SK-N-MC (cell line): Measurements from ENCODE around the gene PLSCR4.
A peak's percentile ranks its signal among the peaks of the same experiment; 100 is the strongest.

Experiments used
- DNase-seq: peaks from one replicate; pipeline ENCODE4 v3.0.0-alpha.2; 2011; ENCODE audit warnings: low read depth, low spot score
- H3K27ac ChIP-seq: fragments of 200-600 bp; sonication (generic); 2 replicates; pipeline ENCODE4 v1.5.1; 2016; ENCODE audit warnings: mixed run types
- H3K36me3 ChIP-seq: fragments of 200-600 bp; sonication (generic); 2 replicates; pipeline ENCODE4 v1.6.1; 2017; ENCODE audit warnings: antibody characterized with exemption, low read length, mixed read lengths; ENCODE audit not compliant: insufficient read depth
- H3K4me3 ChIP-seq: fragments of 200-600 bp; sonication (generic); 2 replicates; pipeline ENCODE4 v1.5.1; 2016
- H3K9ac ChIP-seq: fragments of 200-600 bp; sonication (generic); 2 replicates; pipeline ENCODE4 v1.8.0; 2017; ENCODE audit warnings: mixed run types, mixed read lengths; ENCODE audit not compliant: insufficient read length
- H3K9me3 ChIP-seq: fragments of 200-600 bp; sonication (generic); 2 replicates; pipeline ENCODE4 v1.6.1; 2017; ENCODE audit warnings: low read depth, mild to moderate bottlenecking, antibody characterized with exemption, low read length, moderate library complexity, mixed read lengths
- EZH2 ChIP-seq: fragments of 200-600 bp; sonication (generic); IDR thresholded peaks from one replicate; pipeline ENCODE4 v1.6.1; 2017; ENCODE audit warnings: antibody characterized with exemption
- FOXP2 ChIP-seq: optimal IDR thresholded peaks from 2 replicates; pipeline ENCODE3; 2011; ENCODE audit warnings: mild to moderate bottlenecking, moderate library complexity; ENCODE audit not compliant: insufficient read depth; ENCODE audit errors: extremely low read length, control extremely low read depth
- POLR2AphosphoS5 ChIP-seq: IDR thresholded peaks from 2 replicates; pipeline ENCODE4 v1.6.1; 2012; ENCODE audit warnings: mild to moderate bottlenecking, low read depth, low read length, borderline replicate concordance

The PLSCR4 gene

GRCh38 chr3:146164071-146164470, 86.8 kb downstream of the PLSCR4 start:
- H3K9me3 ChIP-seq, result no peaks in the 10 kb centered on the region
- no peak overlapping the region for H3K27ac ChIP-seq

DNA sequence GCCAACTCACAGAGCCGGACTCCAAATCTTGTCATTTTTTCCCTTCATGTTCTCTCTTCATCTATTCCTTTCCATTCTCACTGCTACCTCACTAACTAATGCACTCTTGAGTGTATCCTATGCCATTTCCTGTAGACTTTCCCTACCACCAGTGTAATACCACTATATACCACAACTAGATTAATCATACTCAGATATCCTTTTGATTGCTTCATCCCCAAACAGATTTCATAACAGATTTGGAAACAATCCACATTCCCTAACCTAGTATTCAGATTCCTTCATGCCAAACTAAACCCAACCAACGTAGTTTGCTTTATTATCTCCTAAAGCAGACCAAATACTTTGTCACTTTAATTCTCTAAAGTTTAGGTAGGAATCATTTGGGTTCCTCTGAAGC, 87.3 kb downstream of the PLSCR4 start:
- TF ChIP-seq FOXP2, result no peak
- peak; percentile 72 for DNase-seq

More at GRCh38 chr3:146164071-146164470, 86.8 kb downstream of the PLSCR4 start:
- H3K4me3 ChIP-seq, result no peak overlapping the region
- DNase-seq, result no peak
- H3K9ac ChIP-seq, result no peak overlapping the region
- TF ChIP-seq FOXP2 (no peak), POLR2AphosphoS5 (no peak), EZH2 (no peak)
- no peaks in the 10 kb centered on the region for H3K36me3 ChIP-seq

DNA sequence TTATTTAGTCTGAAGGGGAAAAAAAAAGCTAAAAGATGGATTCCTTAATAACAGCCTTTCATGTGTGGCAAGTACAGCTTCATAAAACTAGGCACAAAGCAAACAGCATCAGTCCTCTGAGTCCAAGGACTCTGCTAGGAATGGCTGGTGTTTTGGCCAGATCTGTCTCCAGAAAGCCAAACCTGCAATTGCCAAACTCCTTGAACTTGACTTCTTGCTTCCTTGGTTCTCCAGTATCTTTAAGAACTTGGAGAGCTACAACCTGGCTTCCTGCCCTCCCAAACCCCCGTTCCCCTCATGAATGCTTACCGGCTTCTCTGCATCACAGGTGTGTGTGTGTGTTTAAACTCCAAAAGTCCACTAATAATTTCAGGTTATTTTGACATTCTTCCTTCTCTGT, 88.3 kb downstream of the PLSCR4 start:
- no peak overlapping the region for H3K27ac ChIP-seq

More for the DNA sequence above, 87.3 kb downstream of the PLSCR4 start:
- Histone ChIP-seq H3K27ac (no peak overlapping the region), H3K9me3 (no peaks in the 10 kb centered on the region), H3K9ac (no peak overlapping the region), H3K36me3 (no peaks in the 10 kb centered on the region), H3K4me3 (no peak overlapping the region)

GRCh38 chr3:146161663-146162002, 89.3 kb downstream of the PLSCR4 start:
- H3K36me3 ChIP-seq, result no peaks in the 10 kb centered on the region
- no peaks in the 10 kb centered on the region for H3K9me3 ChIP-seq
- peak overlapping the region; percentile 92 for H3K4me3 ChIP-seq
- no peak for DNase-seq
- H3K27ac ChIP-seq, result peak overlapping the region; percentile 73; the same call in 1 of the 2 replicates
- H3K9ac ChIP-seq, result peak overlapping the region; percentile 88
- no peak for TF ChIP-seq POLR2AphosphoS5
- TF ChIP-seq EZH2, result no peak
- no peak for TF ChIP-seq FOXP2

More for the DNA sequence above, 88.3 kb downstream of the PLSCR4 start:
- H3K36me3 ChIP-seq, result no peaks in the 10 kb centered on the region
- no peak overlapping the region for H3K4me3 ChIP-seq
- DNase-seq, result no peak
- H3K9ac ChIP-seq, result no peak overlapping the region
- H3K9me3 ChIP-seq, result no peaks in the 10 kb centered on the region
- TF ChIP-seq FOXP2 (no peak), POLR2AphosphoS5 (no peak), EZH2 (no peak)

- Histone ChIP-seq H3K9me3 (no peaks in the 10 kb centered on the region), H3K36me3 (no peaks in the 10 kb centered on the region), H3K9ac (peak within 1 kb of the TSS; percentile 88), H3K4me3 (peak within 1 kb of the TSS; percentile 92), H3K27ac (peak within 1 kb of the TSS; percentile 77)
- peak; percentile 71 for TF ChIP-seq POLR2AphosphoS5
- peak; percentile 58 for TF ChIP-seq FOXP2
- no peak for TF ChIP-seq EZH2
- no peak for DNase-seq
These were observed 89.8 kb downstream of the PLSCR4 start, which contains the start of gene PLOD2 for GRCh38 chr3:146160964-146161662. TSS of gene PLOD2 (minus strand) at chr3:146161184. CDS start at chr3:146160989, 195 bp downstream.

DNA sequence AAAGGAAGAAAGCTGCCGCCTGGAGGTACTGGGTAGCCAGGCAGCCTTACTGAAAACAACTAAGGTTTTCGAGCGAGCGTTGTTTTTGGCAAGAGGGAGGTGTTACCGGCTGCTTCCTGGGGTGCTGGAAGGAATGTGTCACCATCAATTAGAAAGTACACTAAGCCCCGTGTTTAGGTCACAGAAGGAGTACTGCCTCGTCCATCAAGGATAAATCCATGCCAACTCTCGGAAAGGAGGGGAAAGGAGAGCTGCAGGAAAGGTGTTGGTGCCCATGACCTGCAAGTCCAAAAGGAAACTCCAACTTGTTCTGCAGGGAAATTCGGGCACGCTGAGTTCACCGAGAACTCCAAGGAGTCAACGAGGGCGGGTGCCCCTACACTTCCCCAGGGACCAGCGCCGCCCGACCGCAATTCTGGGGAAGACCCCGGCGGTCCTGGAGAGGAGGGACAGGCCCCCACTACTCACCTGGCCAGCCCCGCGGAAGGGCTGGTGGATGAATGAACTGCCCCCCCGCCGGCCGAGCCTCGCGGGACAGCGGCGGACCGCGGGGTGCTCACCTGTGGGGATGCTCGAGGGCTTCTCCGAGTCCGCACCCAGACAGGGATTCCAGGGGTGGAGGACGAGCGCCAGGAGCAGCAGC, 90.5 kb downstream of the PLSCR4 start:
- TF ChIP-seq POLR2AphosphoS5 (no peak), FOXP2 (no peak), EZH2 (no peak)
- H3K4me3 ChIP-seq, result peak overlapping the region; percentile 92
- no peaks in the 10 kb centered on the region for H3K36me3 ChIP-seq
- DNase-seq, result peak; percentile 66
- H3K9me3 ChIP-seq, result no peaks in the 10 kb centered on the region
- H3K27ac ChIP-seq, result peak overlapping the region; percentile 77
- peak overlapping the region; percentile 88 for H3K9ac ChIP-seq

DNA sequence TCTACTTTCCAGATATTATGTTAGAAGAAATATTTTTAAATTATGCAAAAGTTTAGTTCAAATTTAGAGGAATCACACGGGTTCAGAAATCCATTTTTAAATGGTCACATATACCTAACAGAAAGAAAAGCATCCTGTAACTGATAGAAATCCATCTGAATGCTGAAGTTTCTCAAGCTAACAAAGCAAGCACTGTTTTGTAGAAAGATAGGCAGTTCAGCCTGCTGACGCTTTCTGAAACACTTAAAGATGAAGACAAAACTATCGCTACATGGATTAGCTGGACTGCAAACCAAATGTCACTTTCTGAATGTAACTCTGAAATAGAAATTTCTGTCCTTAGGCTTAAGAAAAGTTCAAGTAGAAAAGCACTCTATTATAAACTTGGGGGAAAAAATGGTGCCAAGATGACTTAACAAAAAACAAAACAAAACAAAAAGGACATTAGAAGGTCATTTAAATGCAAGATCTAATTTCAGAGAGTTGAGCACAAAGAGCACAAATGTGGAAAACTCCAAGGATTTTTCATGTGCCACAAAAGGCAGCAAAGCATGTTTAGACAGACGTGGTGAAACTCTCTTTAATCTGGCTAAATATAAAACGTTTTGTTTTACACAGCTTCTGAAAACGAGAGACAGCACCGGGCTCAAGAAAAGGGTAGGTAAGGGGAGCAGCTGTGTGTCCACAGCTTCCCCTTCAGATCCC, 91.1 kb downstream of the PLSCR4 start:
- H3K9ac ChIP-seq, result peak overlapping the region; percentile 88
- no peaks in the 10 kb centered on the region for H3K36me3 ChIP-seq

GRCh38 chr3:146159037-146159436, 91.9 kb downstream of the PLSCR4 start:
- Histone ChIP-seq H3K27ac (peak overlapping the region; percentile 77), H3K36me3 (no peaks in the 10 kb centered on the region), H3K9me3 (no peaks in the 10 kb centered on the region), H3K9ac (peak overlapping the region; percentile 88), H3K4me3 (peak overlapping the region; percentile 92)
- TF ChIP-seq EZH2 (no peak), FOXP2 (no peak), POLR2AphosphoS5 (no peak)
- DNase-seq, result no peak

More for the DNA sequence above, 91.1 kb downstream of the PLSCR4 start:
- TF ChIP-seq EZH2 (no peak), POLR2AphosphoS5 (no peak), FOXP2 (no peak)
- H3K9me3 ChIP-seq, result no peaks in the 10 kb centered on the region
- peak overlapping the region; percentile 77 for H3K27ac ChIP-seq
- H3K4me3 ChIP-seq, result peak overlapping the region; percentile 92
- DNase-seq, result no peak
